Suprapubic skin (tissue), 4 donors: ENCODE measurements around the gene KCNMB2. TPM values are rescaled to one million over a fixed set of nuclear protein-coding genes. Genes with fewer than 3 reads are reported as not detected.

Experiments
- DNase-seq, 2 donors: peaks; one replicate each; pipeline ENCODE4 v3.0.0-alpha.2; 2019; ENCODE audit warnings: low spot score in 2 of 2
- H3K27ac ChIP-seq: fragments of 200-600 bp; sonication (generic); one replicate; pipeline ENCODE4 v1.5.1; 2019
- H3K27me3 ChIP-seq: fragments of 200-600 bp; sonication (generic); one replicate; pipeline ENCODE4 v1.5.1; 2019
- H3K36me3 ChIP-seq: fragments of 200-600 bp; sonication (generic); one replicate; pipeline ENCODE4 v1.5.1; 2019
- H3K4me1 ChIP-seq: fragments of 200-600 bp; sonication (generic); one replicate; pipeline ENCODE4 v1.5.1; 2019
- H3K4me3 ChIP-seq: fragments of 200-600 bp; sonication (generic); one replicate; pipeline ENCODE4 v1.5.1; 2019; ENCODE audit warnings: mild to moderate bottlenecking
- H3K9me3 ChIP-seq: fragments of 200-600 bp; sonication (generic); one replicate; pipeline ENCODE4 v1.5.1; 2019
- CTCF ChIP-seq, 2 donors: fragments of 200-600 bp in 1 of 2; fragments of 450-650 bp in 1 of 2; sonication (generic) in 1 of 2; IDR thresholded peaks; one replicate each; pipeline ENCODE4 v1.5.1; 2016 to 2019; ENCODE audit warnings: antibody characterized with exemption in 2 of 2, mild to moderate bottlenecking in 1 of 2, moderate library complexity in 1 of 2
- EP300 ChIP-seq: sonication (generic); formaldehyde crosslinking; IDR thresholded peaks from one replicate; pipeline ENCODE4 v1.6.1; 2017; ENCODE audit warnings: antibody characterized with exemption
- POLR2A ChIP-seq, 2 donors: fragments of 450-650 bp; IDR thresholded peaks; one replicate each; pipeline ENCODE4 v1.6.1; 2017; ENCODE audit warnings: antibody characterized with exemption in 2 of 2, mild to moderate bottlenecking in 2 of 2, moderate library complexity in 2 of 2
- POLR2AphosphoS5 ChIP-seq, 3 donors: sonication (generic); formaldehyde crosslinking; IDR thresholded peaks; one replicate each; pipeline ENCODE4 v1.6.1; 2017; ENCODE audit warnings: antibody characterized with exemption in 3 of 3
- WGBS: methylation state at CpG from one replicate; pipeline ENCODE4 v1.1.5; 2018; 5-methylcytosine and 5-hydroxymethylcytosine counted together
- total RNA-seq, 4 donors: library from RNA; depleted of rRNA; stranded (reverse); fragments of >200 nt; gene quantifications; one replicate each; pipeline ENCODE4 v1.1.0, GENCODE V29; 2016

The KCNMB2 gene
- total RNA-seq, 4 donors from 2014 or later = 0.42 TPM; not detected in 3

DNA sequence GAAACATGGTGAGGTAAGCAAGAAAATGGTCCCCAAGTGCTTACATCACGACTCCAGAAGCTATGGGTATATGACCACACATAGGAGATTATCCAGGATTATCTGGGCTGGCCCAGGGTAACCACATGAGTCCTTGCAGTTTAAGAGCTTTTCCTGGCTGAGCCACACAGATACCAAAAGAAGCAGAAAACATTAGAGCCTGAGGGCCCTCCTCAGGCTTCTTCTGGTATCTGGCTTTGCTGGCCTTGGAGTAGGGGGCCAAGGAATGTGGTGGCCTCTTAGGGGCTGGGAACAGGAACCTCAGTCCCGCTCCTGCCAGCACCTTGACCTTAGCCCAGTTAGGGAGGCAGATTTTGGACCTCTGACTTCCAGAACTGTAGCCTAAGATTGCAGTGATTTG, 259.1 kb downstream of the KCNMB2 start:
- Histone ChIP-seq H3K4me1 (no peaks in the 10 kb centered on the region), H3K4me3 (no peak overlapping the region), H3K27ac (no peak overlapping the region), H3K27me3 (no peaks in the 10 kb centered on the region), H3K36me3 (no peaks in the 10 kb centered on the region), H3K9me3 (no peaks in the 10 kb centered on the region)
- TF ChIP-seq CTCF (IDR thresholded peaks at IDR 0.05) = no peak
- TF ChIP-seq EP300 = no peak
- TF ChIP-seq POLR2A (IDR thresholded peaks at IDR 0.05) = no peak
- TF ChIP-seq POLR2AphosphoS5 (IDR thresholded peaks at IDR 0.05) = no peak
- DNase-seq = no peak
- 88% methylated on average over 2 of the region's 2 CpGs for WGBS

- Histone ChIP-seq H3K4me1 (no peaks in the 10 kb centered on the region), H3K9me3 (no peaks in the 10 kb centered on the region), H3K36me3 (no peaks in the 10 kb centered on the region), H3K4me3 (no peak overlapping the region), H3K27me3 (no peaks in the 10 kb centered on the region), H3K27ac (no peak overlapping the region)
- TF ChIP-seq POLR2A (IDR thresholded peaks at IDR 0.05) (no peak), CTCF (IDR thresholded peaks at IDR 0.05) (no peak), POLR2AphosphoS5 (IDR thresholded peaks at IDR 0.05) (no peak), EP300 (no peak)
- no peak for DNase-seq
- WGBS = 86% methylated on average over 3 of the region's 3 CpGs
Measured at GRCh38 chr3:178802259-178802658, 266.0 kb downstream of the KCNMB2 start.

DNA sequence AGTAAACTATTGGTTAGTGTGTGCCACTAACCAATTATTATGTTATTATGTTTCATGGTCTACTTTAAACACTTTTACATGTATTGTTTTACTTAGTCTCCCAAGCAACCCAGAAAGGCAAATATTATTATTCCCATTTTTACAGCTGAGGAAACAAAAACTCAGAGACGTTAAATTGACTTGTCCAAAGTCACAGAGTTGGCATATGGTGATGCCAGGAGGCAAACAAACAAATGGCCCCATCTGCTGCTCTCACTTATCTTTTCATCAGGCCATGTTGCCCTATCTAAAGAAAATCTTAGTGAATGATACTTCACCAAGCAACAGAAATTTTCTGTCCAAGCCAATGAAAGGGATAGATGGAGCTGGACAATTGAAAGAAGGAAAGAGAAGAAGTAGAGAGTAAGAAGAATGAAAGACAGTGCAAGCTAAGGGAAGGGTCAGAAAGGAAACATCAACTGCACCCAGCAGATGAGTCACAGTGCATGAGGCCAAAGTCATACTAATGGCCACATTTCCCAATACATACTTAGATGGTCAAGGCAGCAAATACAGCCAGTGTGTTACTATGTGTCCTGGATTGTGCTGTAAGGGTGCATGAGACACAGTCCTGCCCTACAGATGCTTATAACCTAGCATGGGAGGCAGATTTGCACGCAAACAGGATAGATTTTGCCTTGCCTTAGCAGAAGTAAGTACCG, 266.9 kb downstream of the KCNMB2 start:
- Histone ChIP-seq H3K4me1 (no peaks in the 10 kb centered on the region), H3K9me3 (no peaks in the 10 kb centered on the region), H3K27me3 (no peaks in the 10 kb centered on the region), H3K27ac (no peak overlapping the region), H3K36me3 (no peaks in the 10 kb centered on the region), H3K4me3 (no peak overlapping the region)
- DNase-seq = no peak
- WGBS = 86% methylated on average over 3 of the region's 3 CpGs
- TF ChIP-seq POLR2AphosphoS5 (IDR thresholded peaks at IDR 0.05) (no peak), EP300 (no peak), CTCF (IDR thresholded peaks at IDR 0.05) (no peak), POLR2A (IDR thresholded peaks at IDR 0.05) (no peak)

DNA sequence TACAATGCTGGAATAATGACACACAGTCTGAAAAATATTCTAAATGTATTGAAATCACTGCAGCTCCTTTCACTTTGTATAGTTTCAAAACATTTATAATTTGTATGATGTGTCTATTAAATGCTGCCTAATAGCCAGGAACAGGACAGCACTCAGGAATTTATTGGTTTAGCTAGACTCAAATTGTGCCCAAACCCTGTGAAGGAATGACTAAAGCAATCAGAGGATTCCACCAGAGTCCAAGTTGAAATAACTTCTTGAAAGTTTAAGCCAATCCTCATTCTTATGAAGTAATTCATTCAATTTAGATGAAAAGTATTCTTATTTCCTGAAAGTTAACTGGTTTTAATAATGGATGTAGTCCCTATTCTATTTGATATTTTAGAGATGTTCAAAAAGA, 268.4 kb downstream of the KCNMB2 start:
- no peaks in the 10 kb centered on the region for H3K36me3 ChIP-seq
- DNase-seq = no peak
- H3K27ac ChIP-seq = no peak overlapping the region
- H3K4me1 ChIP-seq = no peaks in the 10 kb centered on the region
- no peak for TF ChIP-seq EP300
- no peaks in the 10 kb centered on the region for H3K27me3 ChIP-seq
- H3K9me3 ChIP-seq = no peaks in the 10 kb centered on the region
- no peak overlapping the region for H3K4me3 ChIP-seq

- DNase-seq = no peak
- H3K36me3 ChIP-seq = no peaks in the 10 kb centered on the region
- TF ChIP-seq POLR2A (IDR thresholded peaks at IDR 0.05) = no peak
- no peak for TF ChIP-seq POLR2AphosphoS5 (IDR thresholded peaks at IDR 0.05)
- TF ChIP-seq CTCF (IDR thresholded peaks at IDR 0.05) = no peak
- TF ChIP-seq EP300 = no peak
- no peaks in the 10 kb centered on the region for H3K27me3 ChIP-seq
- WGBS = 87% methylated on average over 7 of the region's 7 CpGs
- no peaks in the 10 kb centered on the region for H3K4me1 ChIP-seq
- no peak overlapping the region for H3K4me3 ChIP-seq
- H3K9me3 ChIP-seq = no peaks in the 10 kb centered on the region
- H3K27ac ChIP-seq = no peak overlapping the region
Measured at GRCh38 chr3:178805741-178806140, 269.5 kb downstream of the KCNMB2 start.

GRCh38 chr3:178806651-178807050, 270.4 kb downstream of the KCNMB2 start:
- Histone ChIP-seq H3K4me3 (no peak overlapping the region), H3K36me3 (no peaks in the 10 kb centered on the region), H3K9me3 (no peaks in the 10 kb centered on the region), H3K27ac (no peak overlapping the region), H3K27me3 (no peaks in the 10 kb centered on the region), H3K4me1 (no peaks in the 10 kb centered on the region)
- 73% methylated on average over 1 of the region's 1 CpG for WGBS
- DNase-seq = no peak
- TF ChIP-seq POLR2A (IDR thresholded peaks at IDR 0.05) = no peak
- no peak for TF ChIP-seq POLR2AphosphoS5 (IDR thresholded peaks at IDR 0.05)
- no peak for TF ChIP-seq EP300
- TF ChIP-seq CTCF (IDR thresholded peaks at IDR 0.05) = no peak
